HG03135 (cell line): ENCODE results near the gene LCNL1.
A peak's percentile ranks its signal among the peaks of the same experiment; 100 is the strongest.

Experiments
- ATAC-seq: cut with Tn5 transposase; IDR thresholded peaks from one replicate; pipeline ENCODE4 v1.9.1; 2021; ENCODE audit warnings: mild to moderate bottlenecking, moderate library complexity; ENCODE audit not compliant: unreplicated experiment

The LCNL1 gene

GRCh38 chr9:136982232-136983051 lies at the start of gene LCNL1:
Gene LCNL1 (plus strand): TSS chr9:136982993. CDS start chr9:136983587, 594 bp downstream.
- no peak for ATAC-seq

DNA sequence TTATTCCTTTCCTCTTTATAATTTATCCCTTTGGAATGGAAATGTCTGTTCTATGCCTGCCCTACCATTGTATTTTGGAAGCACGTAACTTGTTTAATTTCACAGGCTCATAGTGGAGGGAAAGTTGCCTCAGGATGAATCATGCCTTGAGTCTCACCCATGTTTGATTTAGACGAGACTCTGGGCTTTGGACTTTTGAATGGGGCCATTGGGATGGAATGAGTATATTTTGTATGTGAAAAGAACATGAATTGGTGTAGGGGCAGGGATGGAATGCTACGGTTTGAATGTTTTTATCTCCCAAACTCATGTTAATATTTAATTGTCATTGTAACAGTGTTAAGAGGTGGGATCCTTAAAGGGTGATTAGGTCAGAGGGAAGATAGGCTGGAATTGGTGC lies 48.5 kb upstream of the LCNL1 start:
- no peak for ATAC-seq

DNA sequence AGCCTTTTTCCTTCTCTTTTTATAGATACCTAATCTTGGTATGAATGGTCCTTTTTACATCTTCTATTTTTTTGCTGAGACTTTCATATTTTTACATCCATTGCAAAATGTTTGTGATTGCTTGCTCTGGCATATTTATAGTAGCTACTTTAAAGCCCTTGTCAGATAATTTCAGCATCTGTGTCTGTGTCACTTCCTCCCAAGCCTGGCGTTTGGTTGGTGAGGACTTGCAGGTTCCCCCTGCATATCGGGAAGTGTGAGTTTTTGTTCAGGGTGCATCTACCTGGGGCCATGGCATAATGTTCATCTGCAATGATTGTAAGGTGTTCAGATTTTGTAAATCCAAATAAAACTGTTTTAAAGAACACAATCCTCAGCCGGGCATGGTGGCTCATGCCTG lies 47.1 kb upstream of the LCNL1 start:
- ATAC-seq = no peak

GRCh38 chr9:136936645-136937170 lies 46.1 kb upstream of the LCNL1 start:
- no peak for ATAC-seq

DNA sequence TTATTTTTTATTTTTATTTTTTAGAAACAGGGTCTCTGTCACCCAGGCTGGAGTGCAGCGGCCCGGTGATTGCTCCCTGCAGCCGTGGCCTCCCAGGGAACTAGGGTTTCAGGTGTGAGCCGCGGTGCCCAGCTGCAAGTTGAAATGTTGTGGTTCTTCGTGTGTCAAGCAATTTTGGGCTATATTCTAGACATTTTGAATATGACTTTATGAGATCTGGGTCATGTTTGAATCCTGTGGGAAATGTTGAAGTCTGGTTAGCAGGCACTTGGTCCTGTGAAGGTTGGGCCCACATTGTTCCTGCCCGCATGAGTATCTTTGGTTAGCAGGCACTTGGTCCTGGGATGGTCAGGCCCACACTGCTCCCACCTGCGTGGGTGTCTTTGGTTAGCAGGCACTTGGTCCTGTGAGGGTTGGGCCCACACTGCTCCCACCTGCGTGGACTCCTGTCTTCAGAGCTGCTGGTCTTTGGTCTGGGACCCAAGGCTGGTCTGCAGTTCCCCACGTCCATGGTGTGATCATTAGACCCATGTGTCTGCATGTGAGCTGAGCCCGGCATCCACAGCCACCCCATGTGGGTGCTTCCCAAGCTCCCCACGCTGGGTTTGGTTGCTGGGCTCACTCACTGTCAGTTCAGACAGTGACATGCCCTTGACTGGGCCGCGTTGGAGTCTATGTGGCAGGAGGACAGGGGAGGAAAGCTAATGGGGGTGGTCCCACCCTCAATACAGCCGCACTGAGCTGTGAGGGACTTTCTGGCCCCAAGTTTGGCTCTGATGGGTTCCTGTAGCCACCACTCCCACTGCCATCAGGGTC lies 45.4 kb upstream of the LCNL1 start:
- ATAC-seq = no peak

DNA sequence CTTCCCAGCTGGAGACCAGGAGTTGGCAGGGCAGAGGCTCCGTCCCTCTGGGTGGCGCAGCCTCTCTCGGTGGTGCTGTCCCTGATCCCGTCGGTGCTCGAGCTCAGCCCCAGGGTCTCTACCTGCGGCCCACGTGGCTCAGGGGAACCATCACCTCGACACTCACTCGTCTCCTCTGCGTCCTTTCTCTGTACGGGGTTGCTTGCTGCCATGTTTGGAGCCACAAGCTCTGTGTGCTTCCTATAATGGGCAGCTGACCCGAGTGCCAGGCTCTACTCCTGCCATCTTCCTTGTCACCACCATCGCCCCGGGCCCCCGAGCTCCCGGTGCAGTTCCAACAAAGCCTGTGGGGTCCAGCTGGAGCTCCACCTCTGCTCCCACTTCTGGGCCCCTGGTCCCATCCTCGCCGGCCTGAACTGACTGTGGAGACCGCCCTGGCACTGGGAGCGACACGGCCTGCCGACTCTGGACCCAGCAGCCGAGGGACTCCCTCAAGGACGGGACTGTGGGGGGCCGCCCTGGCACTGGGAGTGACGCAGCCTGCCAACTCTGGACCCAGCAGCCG lies 43.3 kb upstream of the LCNL1 start:
- no peak for ATAC-seq

DNA sequence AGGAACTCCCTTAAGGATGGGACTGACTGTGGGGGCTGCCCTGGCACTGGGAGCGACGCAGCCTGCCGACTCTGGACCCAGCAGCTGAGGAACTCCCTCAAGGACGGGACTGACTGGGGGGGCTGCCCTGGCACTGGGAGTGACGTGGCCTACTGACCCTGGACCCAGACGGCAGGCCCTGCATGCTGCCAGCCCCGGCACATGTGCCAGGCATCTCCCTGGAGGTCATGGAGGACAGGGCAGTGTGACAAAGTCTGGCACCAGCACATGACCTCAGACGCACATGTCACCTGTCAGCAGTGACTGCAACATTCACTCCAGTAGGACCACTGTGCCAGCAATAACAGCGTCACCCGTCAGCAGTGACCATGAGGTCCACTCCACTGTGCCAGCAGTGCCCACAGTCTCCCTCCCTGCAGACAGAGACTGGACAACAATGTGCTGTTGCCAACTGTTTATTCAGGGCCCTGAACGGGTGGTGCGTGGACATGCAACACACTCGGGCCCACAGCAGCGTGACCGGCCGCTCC lies 42.7 kb upstream of the LCNL1 start:
- no peak for ATAC-seq

- no peak for ATAC-seq
Measured at GRCh38 chr9:136940526-136941230, 42.1 kb upstream of the LCNL1 start.

DNA sequence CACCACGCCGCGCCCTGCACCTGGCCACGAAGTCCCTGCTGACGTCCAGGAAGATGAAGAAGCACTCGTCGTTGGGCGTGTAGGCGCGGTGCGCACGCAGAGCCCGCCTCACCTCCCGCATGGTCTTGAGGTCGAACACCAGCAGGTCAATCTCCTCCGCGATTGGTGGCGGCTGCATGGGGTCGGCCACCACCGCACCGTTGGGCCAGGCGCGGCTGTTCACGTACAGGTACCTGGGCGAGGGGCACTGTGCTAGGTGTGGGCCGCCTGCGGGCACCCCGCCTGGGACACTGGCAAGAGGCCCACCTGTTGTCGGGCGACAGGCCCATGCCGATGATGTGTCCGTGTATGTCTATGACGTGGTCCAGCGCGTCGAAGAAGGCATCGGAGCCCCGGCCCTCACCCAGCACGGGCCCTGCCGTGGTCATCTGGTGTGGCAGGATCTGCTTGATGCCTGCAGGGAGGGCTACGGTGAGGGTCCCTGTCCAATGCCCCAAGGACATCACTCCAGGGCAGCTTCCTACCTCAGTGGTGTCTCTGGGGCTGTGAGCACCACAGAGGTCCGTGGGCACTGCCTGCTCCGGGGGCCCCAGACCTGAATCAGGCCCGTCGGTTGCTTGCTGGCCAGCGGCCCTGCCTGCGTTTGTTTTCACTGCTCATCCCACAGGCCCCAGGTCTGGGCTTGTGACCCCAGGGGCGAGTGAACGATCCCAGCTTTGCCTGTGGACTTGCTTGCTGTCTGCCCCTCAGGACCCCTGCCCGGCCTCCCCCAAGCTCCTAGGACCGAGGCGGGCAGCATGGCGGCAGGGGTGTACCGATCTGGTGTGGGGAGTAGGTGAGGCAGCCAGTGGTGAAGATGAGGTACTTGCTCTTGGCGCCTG lies 41.3 kb upstream of the LCNL1 start:
- ATAC-seq = no peak

GRCh38 chr9:136942112-136942880 lies 40.5 kb upstream of the LCNL1 start:
- ATAC-seq = no peak

- ATAC-seq = no peak
Measured at GRCh38 chr9:136942881-136943230, 39.9 kb upstream of the LCNL1 start.

DNA sequence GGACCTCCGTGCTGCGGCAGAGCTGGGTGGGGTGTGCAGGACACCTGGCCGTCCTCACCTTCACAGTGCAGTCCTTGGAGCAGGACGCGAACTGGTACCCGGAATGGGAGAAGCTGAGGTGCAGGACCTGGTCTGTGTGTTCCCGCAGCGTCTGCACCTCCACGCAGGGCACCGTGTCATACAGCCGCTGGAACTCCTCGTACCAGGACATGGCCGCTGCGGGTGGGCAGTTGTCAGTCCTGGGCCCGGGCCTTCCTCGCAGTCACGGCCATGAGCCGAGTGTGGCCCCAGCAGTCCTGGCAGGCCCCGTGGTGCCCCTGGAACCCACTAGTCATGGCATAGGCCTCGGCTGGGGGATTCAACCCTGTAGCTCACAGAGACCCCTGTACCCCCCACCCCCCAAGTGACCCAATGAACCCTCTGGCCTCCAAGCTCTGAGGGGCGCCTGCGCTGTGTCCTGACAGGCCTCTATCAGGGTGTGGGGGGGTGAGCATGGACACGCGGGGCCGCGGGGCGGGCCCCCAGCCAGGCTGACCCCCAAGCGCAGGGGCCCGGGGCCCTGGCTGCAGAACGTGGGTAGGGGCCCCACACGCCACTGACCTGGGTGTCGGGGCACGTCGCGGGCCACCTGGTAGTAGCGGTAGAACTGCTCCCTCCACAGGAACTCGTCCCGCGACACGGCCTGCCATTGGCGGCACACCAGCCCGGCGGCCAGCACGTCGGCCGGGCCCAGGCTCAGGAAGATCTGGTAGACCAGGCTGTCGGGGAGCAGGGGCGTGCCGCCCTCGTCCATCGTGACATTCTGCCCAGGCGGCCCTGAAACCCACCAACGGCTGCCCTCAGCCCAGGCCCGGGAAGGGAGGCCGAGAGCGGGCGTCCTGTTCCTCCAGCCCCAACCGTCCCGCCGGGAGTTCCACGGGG lies 39.2 kb upstream of the LCNL1 start:
- peak; percentile 6 for ATAC-seq

DNA sequence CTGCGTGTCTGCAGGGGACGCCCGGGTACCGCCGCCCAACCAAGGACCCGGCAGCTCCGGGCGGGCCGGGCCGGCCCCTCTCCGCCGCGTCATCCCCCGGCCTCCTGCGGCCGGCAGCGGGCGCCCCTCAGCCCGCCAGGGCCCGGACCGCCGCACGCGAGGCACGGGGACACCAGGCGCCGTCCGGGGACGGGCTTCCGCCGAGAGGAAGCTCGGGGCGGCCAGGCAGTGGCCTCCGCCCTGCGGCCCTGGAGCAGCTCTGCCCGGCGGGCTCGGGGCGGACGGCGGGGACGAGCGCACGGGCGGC lies 38.6 kb upstream of the LCNL1 start:
- ATAC-seq = peak; percentile 27

DNA sequence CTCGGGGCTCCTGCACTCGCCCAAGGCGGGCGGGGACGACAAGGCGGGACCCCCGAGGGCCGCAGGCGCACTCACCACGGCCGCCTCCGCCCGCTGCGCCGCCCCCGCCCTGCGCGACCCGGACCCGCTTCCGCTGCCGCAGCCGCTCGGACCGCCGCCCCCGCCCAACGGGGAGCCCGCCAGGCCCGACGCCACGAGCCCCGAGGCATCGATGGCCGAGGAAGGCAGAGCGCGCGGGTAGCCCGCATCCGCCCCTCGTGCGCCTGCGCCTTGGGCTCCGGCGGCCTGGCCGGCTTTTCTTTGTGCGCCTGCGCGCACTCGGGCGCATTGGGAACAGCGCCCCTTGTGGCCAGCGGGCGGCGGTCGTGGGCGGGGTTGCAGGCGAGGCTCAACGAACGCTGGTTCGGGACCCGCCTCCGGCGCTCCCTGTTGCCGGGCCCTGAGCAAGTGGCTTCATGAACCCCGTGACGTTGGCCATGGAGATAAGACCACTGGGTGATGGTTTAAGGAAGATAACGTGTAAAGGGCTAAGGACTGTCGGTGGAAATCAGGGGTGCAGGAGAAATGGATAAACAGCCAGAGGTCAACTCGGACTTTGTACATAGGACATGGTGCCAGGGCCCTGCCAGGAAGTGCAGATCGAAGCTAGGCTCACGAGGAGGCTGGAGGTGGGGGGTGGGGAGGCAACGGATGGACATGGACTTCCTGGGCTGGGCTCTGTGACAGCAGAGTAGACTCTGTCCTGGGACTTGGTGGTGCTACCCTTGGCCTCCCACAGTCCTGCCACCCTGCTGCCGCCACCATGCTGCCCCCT lies 38.1 kb upstream of the LCNL1 start, which contains the start of the genes C8G and FBXW5:
Gene C8G (plus strand): TSS at position 725 of the 814 bp plus-strand sequence. CDS start 78 bp downstream, at position 803.
Gene FBXW5 (minus strand): TSS at position 220 of the 814 bp plus-strand sequence. CDS start 655 bp downstream, outside the sequence.
- ATAC-seq = peak; percentile 69

GRCh38 chr9:136945333-136946227 lies 37.2 kb upstream of the LCNL1 start:
- ATAC-seq = no peak
